Hippocampal formation (tissue), 2 donors: ENCODE results near the gene KIAA0408.
"Not testable (repeated sequence)": the region's sequence is repeated elsewhere in the genome, so short reads cannot be mapped to it uniquely, and the experiment has no call there.

Experiments
- DNase-seq, 2 donors: peaks; one replicate each; lab custom pipeline; 2025; lab: John Stamatoyannopoulos, UW

The KIAA0408 gene

DNA sequence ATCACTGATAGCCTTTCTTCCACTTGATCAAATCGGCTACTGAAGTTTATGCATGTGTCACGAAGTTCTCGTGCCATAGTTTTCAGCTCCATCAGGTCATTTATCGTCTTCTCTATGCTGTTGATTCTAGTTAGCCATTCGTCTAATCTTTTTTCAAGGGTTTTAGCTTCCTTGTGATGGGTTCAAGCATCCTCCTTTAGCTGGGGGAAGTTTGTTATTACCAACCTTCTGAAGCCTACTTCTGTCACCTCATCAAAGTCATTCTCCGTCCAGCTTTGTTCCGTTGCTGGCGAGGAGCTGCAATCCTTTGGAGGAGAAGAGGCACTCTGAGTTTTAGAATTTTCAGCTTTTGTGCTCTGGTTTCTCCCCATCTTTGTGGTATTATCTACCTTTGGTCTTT is 47.2 kb downstream of the KIAA0408 start:
- DNase-seq = not testable (repeated sequence)
